Subcutaneous adipose tissue (tissue), 4 donors: ENCODE results near the gene SPATA17. TPM values are rescaled to one million over a fixed set of nuclear protein-coding genes. Genes with fewer than 3 reads are reported as not detected.

Source experiments
- CTCF ChIP-seq: fragments of 450-650 bp; IDR thresholded peaks from one replicate; pipeline ENCODE4 v1.5.1; 2016; ENCODE audit warnings: low read depth, mild to moderate bottlenecking, control low read depth, antibody characterized with exemption, moderate library complexity
- total RNA-seq, 4 donors: library from RNA; depleted of rRNA; stranded (reverse); fragments of >200 nt; gene quantifications; one replicate each; pipeline ENCODE4 v1.1.0, GENCODE V29; 2016

SPATA17 gene
- total RNA-seq, 4 donors from 2014 or later, result 1.5 TPM; not detected in 3

- no peak for TF ChIP-seq CTCF
Measured at GRCh38 chr1:217614200-217614712, 16.9 kb upstream of the SPATA17 start.

- no peak for TF ChIP-seq CTCF
Measured at GRCh38 chr1:217617126-217617525, 14.0 kb upstream of the SPATA17 start.

GRCh38 chr1:217620814-217621213 lies 10.3 kb upstream of the SPATA17 start:
- no peak for TF ChIP-seq CTCF

GRCh38 chr1:217622042-217622441 lies 9.1 kb upstream of the SPATA17 start:
- TF ChIP-seq CTCF, result no peak

GRCh38 chr1:217626321-217626720 lies 4.8 kb upstream of the SPATA17 start:
- no peak for TF ChIP-seq CTCF

GRCh38 chr1:217627431-217627830 lies 3.7 kb upstream of the SPATA17 start:
- no peak for TF ChIP-seq CTCF

GRCh38 chr1:217642455-217642854 lies 11.3 kb downstream of the SPATA17 start:
- TF ChIP-seq CTCF, result no peak
